ENCODE results near the gene KIF4A.
A peak's percentile ranks its signal among the peaks of the same experiment; 100 is the strongest.

The KIF4A gene

DNA sequence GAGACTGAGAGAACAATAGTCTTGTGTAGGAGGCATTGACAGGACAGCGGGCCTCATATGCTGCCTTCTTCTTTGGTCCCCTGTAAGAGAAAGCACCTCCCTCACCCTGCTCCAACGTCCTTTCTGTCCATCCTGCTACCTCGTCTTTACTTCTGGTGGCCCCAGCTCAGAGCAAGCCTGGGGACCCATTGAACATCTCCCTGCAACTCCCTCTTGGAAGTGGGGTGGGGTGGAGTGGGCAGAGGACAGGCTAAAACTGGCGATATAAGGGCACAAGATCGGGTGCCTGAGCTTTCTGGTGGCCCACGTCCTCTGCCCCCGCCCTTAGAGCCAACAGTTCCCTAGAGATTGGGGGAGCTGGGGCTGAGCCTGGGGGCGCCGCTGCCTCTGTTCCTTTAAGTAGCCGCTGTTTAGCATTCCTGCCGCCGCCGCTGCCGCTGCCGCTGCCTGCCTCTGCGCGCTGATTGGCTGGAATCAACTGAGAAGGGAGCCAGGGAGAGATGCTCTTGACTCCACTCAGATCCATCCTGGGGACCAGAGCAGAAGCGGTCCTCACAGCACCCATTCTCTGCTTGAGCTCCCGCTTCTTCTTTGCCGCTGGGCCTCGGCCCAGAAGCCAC is 154.5 kb downstream of the KIF4A start, which contains the start of gene DLG3:
Gene DLG3 (plus strand): TSS at position 510 of the 620 bp plus-strand sequence. CDS start 367 bp downstream, outside the sequence.
- TF ChIP-seq, protein P1, sequence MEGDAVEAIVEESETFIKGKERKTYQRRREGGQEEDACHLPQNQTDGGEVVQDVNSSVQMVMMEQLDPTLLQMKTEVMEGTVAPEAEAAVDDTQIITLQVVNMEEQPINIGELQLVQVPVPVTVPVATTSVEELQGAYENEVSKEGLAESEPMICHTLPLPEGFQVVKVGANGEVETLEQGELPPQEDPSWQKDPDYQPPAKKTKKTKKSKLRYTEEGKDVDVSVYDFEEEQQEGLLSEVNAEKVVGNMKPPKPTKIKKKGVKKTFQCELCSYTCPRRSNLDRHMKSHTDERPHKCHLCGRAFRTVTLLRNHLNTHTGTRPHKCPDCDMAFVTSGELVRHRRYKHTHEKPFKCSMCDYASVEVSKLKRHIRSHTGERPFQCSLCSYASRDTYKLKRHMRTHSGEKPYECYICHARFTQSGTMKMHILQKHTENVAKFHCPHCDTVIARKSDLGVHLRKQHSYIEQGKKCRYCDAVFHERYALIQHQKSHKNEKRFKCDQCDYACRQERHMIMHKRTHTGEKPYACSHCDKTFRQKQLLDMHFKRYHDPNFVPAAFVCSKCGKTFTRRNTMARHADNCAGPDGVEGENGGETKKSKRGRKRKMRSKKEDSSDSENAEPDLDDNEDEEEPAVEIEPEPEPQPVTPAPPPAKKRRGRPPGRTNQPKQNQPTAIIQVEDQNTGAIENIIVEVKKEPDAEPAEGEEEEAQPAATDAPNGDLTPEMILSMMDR (IDR thresholded peaks at IDR 0.05; ENCODE audit: low read depth, low read length), result no peak
- 0 out of 2 replicates have a peak within 1 kb of the TSS, but pooled peaks have one; percentile 16 for H3K4me3 ChIP-seq (ENCODE audit: low read depth, low read length)

DNA sequence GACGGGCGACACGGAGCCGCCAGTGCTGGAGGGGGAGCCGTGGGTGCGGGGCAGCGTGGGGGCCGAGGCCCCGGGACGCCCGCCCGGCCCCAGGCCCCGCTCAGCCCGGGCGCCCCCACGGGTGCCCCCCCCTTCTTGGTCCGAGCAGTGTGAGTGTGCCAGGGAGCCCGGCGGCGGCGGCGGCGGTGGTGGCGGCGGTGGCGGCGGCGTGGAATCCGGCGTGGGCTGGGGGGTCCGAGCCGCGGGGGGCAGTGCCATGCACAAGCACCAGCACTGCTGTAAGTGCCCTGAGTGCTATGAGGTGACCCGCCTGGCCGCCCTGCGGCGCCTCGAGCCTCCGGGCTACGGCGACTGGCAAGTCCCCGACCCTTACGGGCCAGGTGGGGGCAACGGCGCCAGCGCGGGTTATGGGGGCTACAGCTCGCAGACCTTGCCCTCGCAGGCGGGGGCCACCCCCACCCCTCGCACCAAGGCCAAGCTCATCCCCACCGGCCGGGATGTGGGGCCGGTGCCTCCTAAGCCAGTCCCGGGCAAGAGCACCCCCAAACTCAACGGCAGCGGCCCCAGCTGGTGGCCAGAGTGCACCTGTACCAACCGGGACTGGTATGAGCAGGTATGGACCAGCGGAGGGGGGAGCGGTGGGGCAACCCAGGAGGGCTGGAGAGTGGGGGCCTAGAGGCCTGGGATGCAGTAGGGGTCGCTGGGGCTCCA is 155.2 kb downstream of the KIF4A start:
- 0 out of 2 replicates have a peak overlapping the region, but pooled peaks have one; percentile 16 for H3K4me3 ChIP-seq (ENCODE audit: low read depth, low read length)
- TF ChIP-seq, protein P1 (IDR thresholded peaks at IDR 0.05; ENCODE audit: low read depth, low read length), result no peak

DNA sequence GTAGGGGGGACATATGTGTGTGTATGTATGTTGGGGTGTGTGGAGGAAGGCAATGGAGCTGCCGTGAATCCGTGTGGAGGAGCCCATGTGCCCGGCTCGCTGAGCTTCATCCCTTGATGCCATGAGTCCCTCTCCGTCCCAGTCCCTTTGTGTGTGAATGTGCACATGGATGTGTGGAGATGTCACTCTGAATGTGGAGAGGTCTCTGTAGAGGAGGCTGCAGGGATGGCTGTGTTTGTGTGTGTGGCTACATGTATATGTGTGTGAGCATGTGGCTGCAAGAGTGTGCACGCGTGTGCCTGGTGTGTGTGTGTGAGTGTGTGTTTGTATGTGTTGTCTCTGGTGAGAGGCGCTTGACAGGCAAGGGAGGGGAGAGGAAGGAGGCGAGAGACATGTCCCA is 156.0 kb downstream of the KIF4A start:
- no peak overlapping the region for H3K4me3 ChIP-seq (ENCODE audit: low read depth, low read length)
- TF ChIP-seq, protein P1 (IDR thresholded peaks at IDR 0.05; ENCODE audit: low read depth, low read length), result no peak

DNA sequence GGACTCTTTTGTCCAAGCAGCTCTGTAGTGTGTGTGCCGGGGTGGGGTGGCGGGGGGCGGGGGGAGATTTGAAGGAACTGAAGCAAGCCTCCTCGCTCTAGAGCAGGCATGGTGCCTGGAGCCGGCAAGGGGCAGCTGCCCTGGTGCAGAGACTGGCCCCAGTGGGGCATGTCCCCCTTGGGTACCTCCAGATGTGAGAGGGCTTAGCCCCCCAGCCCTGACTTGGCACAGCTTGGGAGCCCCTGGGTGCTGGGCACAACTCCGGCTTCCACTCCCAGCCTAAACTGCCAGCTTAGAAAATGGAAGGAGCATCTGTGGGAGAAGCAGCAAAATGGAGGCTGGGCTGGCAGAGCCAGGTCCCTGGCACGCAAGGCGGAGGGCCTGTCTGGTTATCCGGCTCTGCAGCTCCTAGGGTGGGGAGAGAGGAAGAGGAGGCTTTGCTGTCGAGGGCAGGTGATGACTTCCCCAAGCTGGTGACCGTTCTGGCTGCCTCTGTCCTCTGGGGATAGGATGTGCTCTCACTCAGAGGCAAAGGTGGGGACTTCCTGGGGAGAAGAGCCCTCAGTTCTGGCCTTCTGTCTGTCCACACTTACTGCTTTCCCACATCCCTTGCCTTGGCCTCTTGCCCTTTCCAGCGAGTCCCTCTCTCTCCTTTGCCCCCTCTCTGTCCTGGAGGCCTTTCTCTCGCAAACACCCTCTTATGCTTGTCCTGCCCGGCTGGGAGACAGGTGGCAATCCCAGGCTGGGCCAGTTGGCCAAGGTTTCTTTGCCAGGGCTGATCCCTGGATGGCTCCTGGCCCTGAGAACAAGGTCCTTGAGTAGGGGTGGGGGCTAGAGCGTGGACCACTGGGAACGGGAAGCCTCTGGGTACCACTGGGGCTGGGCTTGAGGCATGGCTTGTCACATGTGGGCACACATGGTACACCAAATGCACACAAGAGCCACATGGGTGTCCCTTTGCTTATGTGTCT is 156.8 kb downstream of the KIF4A start:
- H3K4me3 ChIP-seq (ENCODE audit: low read depth, low read length), result no peak overlapping the region
- TF ChIP-seq, protein P1 (IDR thresholded peaks at IDR 0.05; ENCODE audit: low read depth, low read length), result no peak

DNA sequence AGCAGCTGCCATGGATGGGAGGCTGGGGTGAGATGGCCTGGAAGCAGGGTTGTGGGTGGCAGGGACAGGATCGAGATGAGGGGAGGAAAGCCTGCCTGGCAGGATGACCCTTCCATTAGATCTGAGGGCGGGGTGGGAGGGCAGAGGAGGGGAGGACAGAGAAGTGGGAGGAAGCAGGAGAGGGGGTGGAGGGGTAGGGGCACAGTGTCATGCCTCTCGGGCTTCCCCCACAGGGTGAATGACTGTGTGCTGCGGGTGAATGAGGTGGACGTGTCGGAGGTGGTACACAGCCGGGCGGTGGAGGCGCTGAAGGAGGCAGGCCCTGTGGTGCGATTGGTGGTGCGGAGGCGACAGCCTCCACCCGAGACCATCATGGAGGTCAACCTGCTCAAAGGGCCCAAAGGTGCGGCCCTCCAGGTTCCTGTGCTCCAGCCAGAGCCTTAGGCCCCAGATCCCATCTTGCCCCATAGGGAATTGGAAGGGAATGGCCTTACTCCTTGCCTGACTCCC is 159.6 kb downstream of the KIF4A start:
- H3K4me3 ChIP-seq (ENCODE audit: low read depth, low read length), result no peak overlapping the region
- TF ChIP-seq, protein P1 (IDR thresholded peaks at IDR 0.05; ENCODE audit: low read depth, low read length), result no peak

DNA sequence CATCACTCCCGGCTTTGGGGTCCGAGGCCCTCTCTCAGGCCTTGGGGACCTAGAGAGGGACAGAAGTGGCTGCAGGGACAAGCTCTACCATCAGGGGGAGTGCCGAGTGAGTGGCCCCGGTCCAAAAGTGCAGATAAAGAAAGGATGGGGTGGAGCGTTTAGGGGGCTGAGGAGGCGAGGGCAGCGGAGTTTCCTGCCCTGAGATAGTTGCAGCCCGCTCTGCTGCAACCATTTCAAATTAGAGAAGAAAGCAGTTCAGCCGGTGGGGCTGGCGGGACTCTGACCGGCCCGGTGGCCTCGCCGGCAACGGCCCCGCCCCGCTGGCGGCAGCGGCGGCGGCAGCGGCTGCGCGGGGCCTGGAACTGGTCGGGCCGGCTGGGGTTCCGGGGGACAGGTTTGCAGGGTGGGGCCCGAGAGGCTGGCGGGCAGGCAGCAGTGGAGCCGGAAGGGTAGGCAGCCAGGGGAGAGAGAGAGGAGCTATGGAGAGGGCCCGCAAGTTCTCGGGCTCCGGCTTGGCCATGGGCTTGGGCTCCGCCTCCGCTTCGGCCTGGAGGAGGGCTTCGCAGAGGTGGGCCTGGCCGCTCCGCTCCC is 162.3 kb downstream of the KIF4A start:
- TF ChIP-seq, protein P1 (IDR thresholded peaks at IDR 0.05; ENCODE audit: low read depth, low read length), result peak; percentile 70
- H3K4me3 ChIP-seq (ENCODE audit: low read depth, low read length), result peak overlapping the region; percentile 60

All from WI38 (cell line).